SIG-M5 treated with dmso at 0.1 percent for 504 hours (cell line): ENCODE measurements around the gene EMID1.

ENCODE experiments used
- DNase-seq: peaks from one replicate; lab custom pipeline; 2025; ENCODE audit not compliant: unreplicated experiment; lab: John Stamatoyannopoulos, UW

Gene EMID1

GRCh38 chr22:29259253-29259899 is 53.7 kb downstream of the EMID1 start:
- no peak for DNase-seq

GRCh38 chr22:29260031-29260560 is 54.4 kb downstream of the EMID1 start:
- DNase-seq: no peak

GRCh38 chr22:29260601-29261315 is 55.1 kb downstream of the EMID1 start:
- no peak for DNase-seq

GRCh38 chr22:29263791-29264276 is 58.1 kb downstream of the EMID1 start:
- DNase-seq: no peak

GRCh38 chr22:29265305-29265704 is 59.6 kb downstream of the EMID1 start:
- DNase-seq: no peak

GRCh38 chr22:29265929-29266328 is 60.2 kb downstream of the EMID1 start:
- DNase-seq: no peak

GRCh38 chr22:29266564-29267461 is 61.1 kb downstream of the EMID1 start:
- DNase-seq: no peak

- DNase-seq: no peak
These were observed 61.8 kb downstream of the EMID1 start for GRCh38 chr22:29267462-29267857.

GRCh38 chr22:29267858-29268510 is 62.3 kb downstream of the EMID1 start, which contains the start of the genes EWSR1 and RHBDD3:
Gene EWSR1, plus strand, starts transcription at chr22:29268268. Its CDS starts 69 bp downstream, at chr22:29268337.
Gene RHBDD3, minus strand, starts transcription at chr22:29267981. Its CDS starts 2,355 bp downstream, at chr22:29265626.
- DNase-seq: peak; percentile 92

GRCh38 chr22:29268511-29269229 is 63.0 kb downstream of the EMID1 start:
- DNase-seq: no peak

GRCh38 chr22:29269230-29269604 is 63.5 kb downstream of the EMID1 start:
- DNase-seq: no peak

- peak; percentile 42 for DNase-seq
These were observed 64.2 kb downstream of the EMID1 start for GRCh38 chr22:29269731-29270474.

GRCh38 chr22:29270475-29271271 is 65.0 kb downstream of the EMID1 start:
- DNase-seq: peak; percentile 41

- DNase-seq: no peak
These were observed 66.9 kb downstream of the EMID1 start for GRCh38 chr22:29272624-29273023.

- no peak for DNase-seq
These were observed 69.5 kb downstream of the EMID1 start for GRCh38 chr22:29275167-29275566.

- DNase-seq: no peak
These were observed 70.3 kb downstream of the EMID1 start for GRCh38 chr22:29275819-29276565.

- DNase-seq: no peak
These were observed 72.2 kb downstream of the EMID1 start for GRCh38 chr22:29277927-29278326.

- DNase-seq: no peak
These were observed 78.5 kb downstream of the EMID1 start for GRCh38 chr22:29284196-29284595.
